Measurements from ENCODE around the gene GPC4.

- TF ChIP-seq EZH2 (IDR thresholded peaks at IDR 0.05) (no peak), POLR2AphosphoS5 (IDR thresholded peaks at IDR 0.05; ENCODE audit: borderline replicate concordance, low read depth, low read length) (no peak)
Observed at GRCh38 chrX:133364865-133365264, 50.4 kb downstream of the GPC4 start.
